Upper lobe of left lung (tissue), 6 donors: ENCODE measurements around the gene RAPGEF5. TPM values are rescaled to one million over a fixed set of nuclear protein-coding genes. Genes with fewer than 3 reads are reported as not detected.

Experiments
- ATAC-seq, 2 donors: fragments of 200-7000 bp; cut with Tn5 transposase; one replicate each; pipeline ENCODE4 v1.9.1; 2022; ENCODE audit warnings: mild to moderate bottlenecking in 2 of 2, moderate library complexity in 2 of 2; ENCODE audit not compliant: low FRiP score in 2 of 2
- DNase-seq, 2 donors: peaks; one replicate each; pipeline ENCODE4 v3.0.0-alpha.2; 2019 to 2020
- H3K27ac ChIP-seq, 4 donors: fragments of 200-600 bp; sonication (generic); one replicate each; pipeline ENCODE4 v1.5.1; 2016 to 2019
- H3K27me3 ChIP-seq, 4 donors: fragments of 200-600 bp; sonication (generic); one replicate each; pipeline ENCODE4 v1.5.1; 2017 to 2019
- H3K36me3 ChIP-seq, 4 donors: fragments of 200-600 bp; sonication (generic); one replicate each; pipeline ENCODE4 v1.5.1; 2016 to 2019
- H3K4me1 ChIP-seq, 4 donors: fragments of 200-600 bp; sonication (generic); one replicate each; pipeline ENCODE4 v1.5.1; 2018 to 2019
- H3K4me3 ChIP-seq, 4 donors: fragments of 200-600 bp; sonication (generic); one replicate each; pipeline ENCODE4 v1.5.1; 2017 to 2019; ENCODE audit warnings: mild to moderate bottlenecking in 2 of 4, moderate library complexity in 1 of 4
- H3K9me3 ChIP-seq, 4 donors: fragments of 200-600 bp; sonication (generic); one replicate each; pipeline ENCODE4 v1.5.1; 2018 to 2019
- EP300 ChIP-seq, 4 donors: sonication (generic); formaldehyde crosslinking; IDR thresholded peaks; one replicate each; pipeline ENCODE4 v1.5.1; 2017; ENCODE audit warnings: antibody characterized with exemption in 4 of 4, control low read depth in 2 of 4
- POLR2A ChIP-seq, 4 donors: fragments of 450-650 bp; IDR thresholded peaks; one replicate each; pipeline ENCODE4 v1.5.1; 2016 to 2017; ENCODE audit warnings: antibody characterized with exemption in 4 of 4, mild to moderate bottlenecking in 2 of 4
- POLR2AphosphoS5 ChIP-seq, 2 donors: sonication (generic); formaldehyde crosslinking; IDR thresholded peaks; one replicate each; pipeline ENCODE4 v1.5.1; 2017; ENCODE audit warnings: antibody characterized with exemption in 2 of 2
- WGBS, 2 donors: methylation state at CpG; one replicate each; pipeline ENCODE4 v1.1.5; 2017 to 2018; 5-methylcytosine and 5-hydroxymethylcytosine counted together
- total RNA-seq, 6 donors: library from RNA; depleted of rRNA in 4 of 6; stranded (reverse); fragments of >200 nt in 4 of 6; gene quantifications; one replicate each; pipeline versions ENCODE4 v1.1.0 to v1.2.1, GENCODE V29; 2016 to 2021
- TF ChIP-seq, protein P1 (sequence below), 6 experiments: fragments of 450-650 bp in 4 of 6; fragments of 200-600 bp in 2 of 6; sonication (generic) in 2 of 6; IDR thresholded peaks; one replicate each; pipeline ENCODE4 v1.5.1; 2016 to 2019; ENCODE audit warnings: antibody characterized with exemption in 6 of 6
- donor health status: DM: no; HTN: no; CAD: no; lungs with moderate emphysema.
- donor health status: DM: no; HTN: yes; CAD: no; lungs with severe emphysema.

RAPGEF5 gene
- total RNA-seq, 6 donors from 2014 or later, result 68.1 to 206 (median 101) TPM

DNA sequence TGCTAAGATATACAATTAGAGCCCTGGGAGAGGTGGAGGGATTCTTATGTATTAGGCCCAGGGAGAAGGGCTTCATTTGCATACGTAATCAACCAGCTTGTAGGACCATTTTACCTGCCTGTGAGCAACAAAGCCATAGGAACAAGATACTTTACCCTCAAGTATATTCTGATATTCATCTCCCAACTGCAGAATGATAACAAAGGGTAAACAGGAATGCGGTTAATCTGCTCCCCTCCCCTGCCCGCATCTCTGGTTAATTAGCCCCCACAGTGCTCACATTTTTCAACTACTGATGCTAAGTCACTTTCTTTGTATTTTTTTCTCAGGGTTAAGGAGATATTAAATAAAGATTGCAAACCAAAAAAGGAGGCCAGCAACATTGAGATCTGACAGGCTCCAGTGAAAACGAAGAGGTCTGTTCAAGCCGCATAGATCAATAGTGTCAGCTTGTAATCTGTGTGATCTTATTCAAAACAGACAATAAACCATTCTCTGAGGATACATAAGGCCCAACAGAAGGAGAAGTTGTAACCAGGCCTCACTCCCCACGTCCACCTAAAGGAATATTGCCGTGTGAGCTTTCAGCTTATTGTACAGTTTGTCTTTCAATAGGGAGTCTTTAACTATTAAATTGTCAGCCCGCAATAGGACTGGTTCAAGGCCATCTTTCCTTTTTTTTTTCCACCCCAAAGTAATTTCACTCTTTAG is 203.4 kb downstream of the RAPGEF5 start:
- Histone ChIP-seq H3K27me3 (no peaks in the 10 kb centered on the region), H3K4me1 (peaks cover 0 to 7% (median 2%) of the 10 kb centered on the region in 4 donors), H3K4me3 (no peak overlapping the region), H3K36me3 (peaks cover 5 to 82% (median 18%) of the 10 kb centered on the region in 4 donors), H3K27ac (no peak overlapping the region), H3K9me3 (no peaks in the 10 kb centered on the region)
- 78 to 81% methylated on average over 8 of the region's 8 CpGs for whole genome bisulfite sequencing, 2 donors
- ATAC-seq (no peak), DNase-seq (no peak)
- TF ChIP-seq POLR2A (IDR thresholded peaks at IDR 0.05) (no peak), EP300 (IDR thresholded peaks at IDR 0.05) (no peak), POLR2AphosphoS5 (IDR thresholded peaks at IDR 0.05) (no peak)
- TF ChIP-seq, protein P1, sequence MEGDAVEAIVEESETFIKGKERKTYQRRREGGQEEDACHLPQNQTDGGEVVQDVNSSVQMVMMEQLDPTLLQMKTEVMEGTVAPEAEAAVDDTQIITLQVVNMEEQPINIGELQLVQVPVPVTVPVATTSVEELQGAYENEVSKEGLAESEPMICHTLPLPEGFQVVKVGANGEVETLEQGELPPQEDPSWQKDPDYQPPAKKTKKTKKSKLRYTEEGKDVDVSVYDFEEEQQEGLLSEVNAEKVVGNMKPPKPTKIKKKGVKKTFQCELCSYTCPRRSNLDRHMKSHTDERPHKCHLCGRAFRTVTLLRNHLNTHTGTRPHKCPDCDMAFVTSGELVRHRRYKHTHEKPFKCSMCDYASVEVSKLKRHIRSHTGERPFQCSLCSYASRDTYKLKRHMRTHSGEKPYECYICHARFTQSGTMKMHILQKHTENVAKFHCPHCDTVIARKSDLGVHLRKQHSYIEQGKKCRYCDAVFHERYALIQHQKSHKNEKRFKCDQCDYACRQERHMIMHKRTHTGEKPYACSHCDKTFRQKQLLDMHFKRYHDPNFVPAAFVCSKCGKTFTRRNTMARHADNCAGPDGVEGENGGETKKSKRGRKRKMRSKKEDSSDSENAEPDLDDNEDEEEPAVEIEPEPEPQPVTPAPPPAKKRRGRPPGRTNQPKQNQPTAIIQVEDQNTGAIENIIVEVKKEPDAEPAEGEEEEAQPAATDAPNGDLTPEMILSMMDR (IDR thresholded peaks at IDR 0.05), result no peak

- no peak for ATAC-seq
- peaks cover 0 to 16% (median 8%) of the 10 kb centered on the region in 4 donors for H3K4me1 ChIP-seq
- H3K4me3 ChIP-seq, result no peak overlapping the region
- TF ChIP-seq, protein P1 (IDR thresholded peaks at IDR 0.05), result no peak
- TF ChIP-seq EP300 (IDR thresholded peaks at IDR 0.05), result no peak
- TF ChIP-seq POLR2A (IDR thresholded peaks at IDR 0.05), result no peak
- TF ChIP-seq POLR2AphosphoS5 (IDR thresholded peaks at IDR 0.05), result no peak
- no peak for DNase-seq
- peaks cover 5 to 82% (median 19%) of the 10 kb centered on the region in 4 donors for H3K36me3 ChIP-seq
- 97 to 98% methylated on average over 3 of the region's 3 CpGs for WGBS, 2 donors
- H3K27ac ChIP-seq, result no peak overlapping the region
- H3K9me3 ChIP-seq, result no peaks in the 10 kb centered on the region
- H3K27me3 ChIP-seq, result no peaks in the 10 kb centered on the region
Observed at GRCh38 chr7:22152690-22153089, 204.3 kb downstream of the RAPGEF5 start.

- 93 to 98% methylated on average over 2 of the region's 2 CpGs for WGBS, 2 donors
- no peak for DNase-seq
- TF ChIP-seq POLR2AphosphoS5 (IDR thresholded peaks at IDR 0.05) (no peak), POLR2A (IDR thresholded peaks at IDR 0.05) (no peak), EP300 (IDR thresholded peaks at IDR 0.05) (no peak)
- TF ChIP-seq, protein P1 (IDR thresholded peaks at IDR 0.05), result no peak
- H3K4me1 ChIP-seq, result peaks cover 0 to 17% (median 13%) of the 10 kb centered on the region in 4 donors
- H3K27ac ChIP-seq, result no peak overlapping the region
- no peak overlapping the region for H3K4me3 ChIP-seq
- no peaks in the 10 kb centered on the region for H3K9me3 ChIP-seq
- H3K36me3 ChIP-seq, result peaks cover 5 to 74% (median 16%) of the 10 kb centered on the region in 4 donors
- H3K27me3 ChIP-seq, result no peaks in the 10 kb centered on the region
- no peak for ATAC-seq
Observed at GRCh38 chr7:22151901-22152300, 205.1 kb downstream of the RAPGEF5 start.

DNA sequence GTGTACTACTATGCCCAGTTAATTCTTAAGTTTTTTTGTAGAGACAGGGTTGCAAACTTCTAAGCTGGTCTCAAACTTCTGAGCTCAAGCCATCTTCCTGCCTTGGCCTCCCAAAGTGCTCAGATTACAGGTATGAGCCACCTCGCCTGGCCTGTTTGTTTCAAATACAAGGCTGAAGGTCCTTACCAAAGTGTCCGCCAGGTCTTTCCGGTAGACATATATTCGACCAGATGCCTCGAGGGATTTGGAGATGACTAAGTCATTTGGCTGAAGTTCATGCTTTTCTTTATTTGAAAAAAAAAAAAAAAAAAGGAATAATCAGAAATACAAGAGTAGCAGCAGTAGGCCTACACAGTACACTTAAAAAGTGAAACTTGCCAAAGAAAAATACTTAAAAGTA is 206.7 kb downstream of the RAPGEF5 start:
- 73 to 79% methylated on average over 5 of the region's 5 CpGs for WGBS, 2 donors
- ATAC-seq, result no peak
- DNase-seq, result no peak
- peaks cover 0 to 21% (median 12%) of the 10 kb centered on the region in 4 donors for H3K4me1 ChIP-seq
- H3K9me3 ChIP-seq, result no peaks in the 10 kb centered on the region
- no peaks in the 10 kb centered on the region for H3K27me3 ChIP-seq
- peaks cover 0 to 69% (median 14%) of the 10 kb centered on the region in 4 donors for H3K36me3 ChIP-seq
- TF ChIP-seq POLR2AphosphoS5 (IDR thresholded peaks at IDR 0.05) (no peak), POLR2A (IDR thresholded peaks at IDR 0.05) (no peak), EP300 (IDR thresholded peaks at IDR 0.05) (no peak)
- TF ChIP-seq, protein P1 (IDR thresholded peaks at IDR 0.05), result no peak
- no peak overlapping the region for H3K27ac ChIP-seq
- H3K4me3 ChIP-seq, result no peak overlapping the region
